Glutamatergic neuron (in vitro differentiated cells): Measurements from ENCODE around the gene AP5M1. TPM values are rescaled to one million over a fixed set of nuclear protein-coding genes. Genes with fewer than 3 reads are reported as not detected.

Source experiments
- DNase-seq: peaks from one replicate; pipeline ENCODE4 v3.0.0; 2022
- H3K27ac Mint-ChIP-seq: one replicate; pipeline ENCODE4 v1.8.0; 2020; ENCODE audit warnings: mild to moderate bottlenecking, mixed read lengths, inconsistent platforms; ENCODE audit not compliant: unreplicated experiment
- H3K27me3 Mint-ChIP-seq: one replicate; pipeline ENCODE4 v1.8.0; 2020; ENCODE audit warnings: mild to moderate bottlenecking, moderate library complexity, mixed read lengths, inconsistent platforms; ENCODE audit not compliant: unreplicated experiment
- H3K36me3 Mint-ChIP-seq: one replicate; pipeline ENCODE4 v1.8.0; 2020; ENCODE audit warnings: mild to moderate bottlenecking, mixed read lengths, inconsistent platforms; ENCODE audit not compliant: unreplicated experiment
- H3K4me1 Mint-ChIP-seq: one replicate; pipeline ENCODE4 v1.8.0; 2020; ENCODE audit warnings: mild to moderate bottlenecking, low read depth, mixed read lengths, inconsistent platforms; ENCODE audit not compliant: unreplicated experiment
- H3K4me3 Mint-ChIP-seq: one replicate; pipeline ENCODE4 v1.8.0; 2020; ENCODE audit warnings: mild to moderate bottlenecking, mixed read lengths, inconsistent platforms; ENCODE audit not compliant: unreplicated experiment
- H3K9me3 Mint-ChIP-seq: one replicate; pipeline ENCODE4 v1.8.0; 2020; ENCODE audit warnings: mild to moderate bottlenecking, moderate library complexity, mixed read lengths, inconsistent platforms; ENCODE audit not compliant: unreplicated experiment
- total RNA-seq: library from RNA; stranded (reverse); fragmentation: NEBNext Ultra II Directional; extraction: Animal tissue kit (Norgen Biotek cat#: 25700); gene quantifications from one replicate; pipeline ENCODE4 v1.2.1, GENCODE V29; 2021; ENCODE audit not compliant: unreplicated experiment
- TF ChIP-seq, protein P1 (sequence below): fragments of 200-600 bp; sonication (generic); IDR thresholded peaks from one replicate; pipeline ENCODE4 v1.5.0; 2021; ENCODE audit not compliant: partially characterized antibody, unreplicated experiment

AP5M1 gene
- total RNA-seq, 1 donor from 2014 or later = 91.3 TPM

- no peaks in the 10 kb centered on the region for H3K27me3 Mint-ChIP-seq
- TF ChIP-seq, protein P1, sequence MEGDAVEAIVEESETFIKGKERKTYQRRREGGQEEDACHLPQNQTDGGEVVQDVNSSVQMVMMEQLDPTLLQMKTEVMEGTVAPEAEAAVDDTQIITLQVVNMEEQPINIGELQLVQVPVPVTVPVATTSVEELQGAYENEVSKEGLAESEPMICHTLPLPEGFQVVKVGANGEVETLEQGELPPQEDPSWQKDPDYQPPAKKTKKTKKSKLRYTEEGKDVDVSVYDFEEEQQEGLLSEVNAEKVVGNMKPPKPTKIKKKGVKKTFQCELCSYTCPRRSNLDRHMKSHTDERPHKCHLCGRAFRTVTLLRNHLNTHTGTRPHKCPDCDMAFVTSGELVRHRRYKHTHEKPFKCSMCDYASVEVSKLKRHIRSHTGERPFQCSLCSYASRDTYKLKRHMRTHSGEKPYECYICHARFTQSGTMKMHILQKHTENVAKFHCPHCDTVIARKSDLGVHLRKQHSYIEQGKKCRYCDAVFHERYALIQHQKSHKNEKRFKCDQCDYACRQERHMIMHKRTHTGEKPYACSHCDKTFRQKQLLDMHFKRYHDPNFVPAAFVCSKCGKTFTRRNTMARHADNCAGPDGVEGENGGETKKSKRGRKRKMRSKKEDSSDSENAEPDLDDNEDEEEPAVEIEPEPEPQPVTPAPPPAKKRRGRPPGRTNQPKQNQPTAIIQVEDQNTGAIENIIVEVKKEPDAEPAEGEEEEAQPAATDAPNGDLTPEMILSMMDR = no peak
- peak overlapping the region; percentile 92 for H3K27ac Mint-ChIP-seq
- peak overlapping the region; percentile 58 for H3K4me3 Mint-ChIP-seq
- H3K9me3 Mint-ChIP-seq = peaks cover 4% of the 10 kb centered on the region
- DNase-seq = peak; percentile 33
- peaks cover 17% of the 10 kb centered on the region for H3K4me1 Mint-ChIP-seq
- H3K36me3 Mint-ChIP-seq = no peaks in the 10 kb centered on the region
Measured at GRCh38 chr14:57345106-57345505, 76.3 kb downstream of the AP5M1 start.

DNA sequence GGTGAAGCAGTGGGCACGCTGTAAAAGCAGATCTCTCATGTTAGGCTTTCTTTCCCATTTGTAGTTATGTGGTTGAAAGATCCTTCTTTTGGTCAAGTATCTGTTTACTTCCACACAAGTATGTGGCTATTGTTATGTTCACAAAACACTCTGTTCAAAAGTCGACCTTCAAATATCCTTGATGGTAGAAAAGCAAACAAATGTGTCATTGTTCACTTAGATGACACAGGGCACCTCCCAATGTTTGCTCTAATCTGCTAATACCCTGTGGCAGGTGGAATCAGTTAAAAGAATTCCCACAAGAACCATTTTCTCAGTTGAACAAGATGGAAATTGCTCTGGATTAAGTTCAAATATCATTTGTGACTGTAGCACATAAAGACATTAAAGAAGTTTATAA, 78.0 kb downstream of the AP5M1 start:
- no peak for DNase-seq
- peaks cover 4% of the 10 kb centered on the region for H3K9me3 Mint-ChIP-seq
- no peaks in the 10 kb centered on the region for H3K27me3 Mint-ChIP-seq
- peak overlapping the region; percentile 5 for H3K27ac Mint-ChIP-seq
- TF ChIP-seq, protein P1 = no peak
- H3K4me3 Mint-ChIP-seq = no peak overlapping the region
- H3K36me3 Mint-ChIP-seq = no peaks in the 10 kb centered on the region
- H3K4me1 Mint-ChIP-seq = peaks cover 17% of the 10 kb centered on the region

Other genes with a start within 250 kb of the AP5M1 start
- gene EXOC5, start 66 bp upstream of the AP5M1 start, total RNA-seq = 170 TPM
- gene NAA30, start 121.6 kb downstream of the AP5M1 start, total RNA-seq = 21.4 TPM
- not detected for gene CCDC198, start 224.9 kb downstream of the AP5M1 start, total RNA-seq